ENCODE results near the gene STAU1.

The STAU1 gene

GRCh38 chr20:49122920-49123319 is 65.2 kb downstream of the STAU1 start:
- Histone ChIP-seq H3K4me1 (ENCODE audit: control insufficient read depth, insufficient read depth, low read length) (no peaks in the 10 kb centered on the region), H3K27ac (ENCODE audit: extremely low read depth, low read depth, low read length) (no peak overlapping the region), H3K9me3 (ENCODE audit: control insufficient read depth, insufficient read depth, low read depth, low read length) (no peaks in the 10 kb centered on the region), H3K36me3 (ENCODE audit: control insufficient read depth in 2 of 2, insufficient read depth in 1 of 2, low read length in 2 of 2) (peaks cover 35 to 72% of the 10 kb centered on the region in 2 experiments), H3K4me3 (ENCODE audit: low read depth, low read length) (no peak overlapping the region)
- ChIA-PET CTCF (interaction anchor here (3.2 kb wide), 1 partner anchor 94 kb away, joined by 14 read pairs; no protein-coding TSS in a partner anchor), POLR2A (no interaction called here)
- TF ChIP-seq ZBTB6 (tag by site-specific recombination; IDR thresholded peaks at IDR 0.05): no peak
- TF ChIP-seq ZNF449 (tag by site-specific recombination; IDR thresholded peaks at IDR 0.05): no peak
- no peak for TF ChIP-seq ZNF280C (tag by site-specific recombination; IDR thresholded peaks at IDR 0.05)
- TF ChIP-seq ZFP69B (tag by site-specific recombination; IDR thresholded peaks at IDR 0.05): no peak

GRCh38 chr20:49119988-49120387 is 68.1 kb downstream of the STAU1 start:
- Histone ChIP-seq H3K27ac (ENCODE audit: extremely low read depth, low read depth, low read length) (no peak overlapping the region), H3K36me3 (ENCODE audit: control insufficient read depth in 2 of 2, insufficient read depth in 1 of 2, low read length in 2 of 2) (peaks cover 35 to 93% of the 10 kb centered on the region in 2 experiments), H3K4me3 (ENCODE audit: low read depth, low read length) (no peak overlapping the region), H3K4me1 (ENCODE audit: control insufficient read depth, insufficient read depth, low read length) (no peaks in the 10 kb centered on the region), H3K9me3 (ENCODE audit: control insufficient read depth, insufficient read depth, low read depth, low read length) (no peaks in the 10 kb centered on the region)
- POLR2A ChIA-PET: no interaction called here
- TF ChIP-seq ZNF302 (tag by site-specific recombination; IDR thresholded peaks at IDR 0.05; ENCODE audit: low read depth): no peak
- TF ChIP-seq WT1 (tag by site-specific recombination; IDR thresholded peaks at IDR 0.05): no peak
- no peak for TF ChIP-seq BCL11B (tag by site-specific recombination; IDR thresholded peaks at IDR 0.05; ENCODE audit: low read depth)
- TF ChIP-seq SP3 (tag by site-specific recombination; IDR thresholded peaks at IDR 0.05): no peak
- no peak for TF ChIP-seq ZNF175 (tag by site-specific recombination; IDR thresholded peaks at IDR 0.05)
- CTCF ChIA-PET: interaction anchor here (0.7 to 3.2 kb wide), 4 partner anchors 13 to 996 kb away, joined by 3 to 14 read pairs (median 7); no protein-coding TSS in a partner anchor

- H3K4me3 ChIP-seq (ENCODE audit: low read depth, low read length): no peak overlapping the region
- ChIA-PET POLR2A (no interaction called here), CTCF (no interaction called here)
- no peaks in the 10 kb centered on the region for H3K4me1 ChIP-seq (ENCODE audit: control insufficient read depth, insufficient read depth, low read length)
- no peaks in the 10 kb centered on the region for H3K9me3 ChIP-seq (ENCODE audit: control insufficient read depth, insufficient read depth, low read depth, low read length)
- H3K36me3 ChIP-seq (ENCODE audit: control insufficient read depth in 2 of 2, insufficient read depth in 1 of 2, low read length in 2 of 2): peaks cover 30 to 95% of the 10 kb centered on the region in 2 experiments; a peak in 2 of 3 replicates
- TF ChIP-seq ZNF174 (tag by site-specific recombination; IDR thresholded peaks at IDR 0.05): no peak
- no peak overlapping the region for H3K27ac ChIP-seq (ENCODE audit: extremely low read depth, low read depth, low read length)
Measured at GRCh38 chr20:49118307-49118706, 69.8 kb downstream of the STAU1 start.

GRCh38 chr20:49115564-49115963 is 72.6 kb downstream of the STAU1 start:
- Histone ChIP-seq H3K36me3 (ENCODE audit: control insufficient read depth in 2 of 2, insufficient read depth in 1 of 2, low read length in 2 of 2) (peaks cover 20 to 84% of the 10 kb centered on the region in 2 experiments; a peak in 2 of 3 replicates), H3K9me3 (ENCODE audit: control insufficient read depth, insufficient read depth, low read depth, low read length) (no peaks in the 10 kb centered on the region), H3K4me3 (ENCODE audit: low read depth, low read length) (no peak overlapping the region), H3K27ac (ENCODE audit: extremely low read depth, low read depth, low read length) (no peak overlapping the region), H3K4me1 (ENCODE audit: control insufficient read depth, insufficient read depth, low read length) (no peaks in the 10 kb centered on the region)
- TF ChIP-seq REPIN1 (tag by site-specific recombination; IDR thresholded peaks at IDR 0.05; ENCODE audit: low read depth) (no peak), ZNF654 (tag by site-specific recombination; IDR thresholded peaks at IDR 0.05; ENCODE audit: low read depth) (peak; percentile 9; the same call in 1 of the 2 replicates), SCRT2 (tag by site-specific recombination; IDR thresholded peaks at IDR 0.05) (0 out of 2 replicates have a peak, but pooled peaks have one; percentile 27), GLIS1 (tag by site-specific recombination; IDR thresholded peaks at IDR 0.05) (no peak), ZNF280C (tag by site-specific recombination; IDR thresholded peaks at IDR 0.05) (no peak)
- CTCF ChIA-PET: no interaction called here
- POLR2A ChIA-PET: no interaction called here
